Stimulated activated CD4-positive, alpha-beta T cell treated with anti-CD3 and anti-CD28 coated beads, Interleukin-2, amount 100 ng/mL, for 4 hours (primary cell): Measurements from ENCODE around the gene NCKIPSD.
"Not testable (repeated sequence)": the region's sequence is repeated elsewhere in the genome, so short reads cannot be mapped to it uniquely, and the experiment has no call there.

Source experiments
- DNase-seq: peaks from one replicate; pipeline ENCODE4 v3.0.0-alpha.2; 2020; ENCODE audit warnings: low read depth

NCKIPSD gene

DNA sequence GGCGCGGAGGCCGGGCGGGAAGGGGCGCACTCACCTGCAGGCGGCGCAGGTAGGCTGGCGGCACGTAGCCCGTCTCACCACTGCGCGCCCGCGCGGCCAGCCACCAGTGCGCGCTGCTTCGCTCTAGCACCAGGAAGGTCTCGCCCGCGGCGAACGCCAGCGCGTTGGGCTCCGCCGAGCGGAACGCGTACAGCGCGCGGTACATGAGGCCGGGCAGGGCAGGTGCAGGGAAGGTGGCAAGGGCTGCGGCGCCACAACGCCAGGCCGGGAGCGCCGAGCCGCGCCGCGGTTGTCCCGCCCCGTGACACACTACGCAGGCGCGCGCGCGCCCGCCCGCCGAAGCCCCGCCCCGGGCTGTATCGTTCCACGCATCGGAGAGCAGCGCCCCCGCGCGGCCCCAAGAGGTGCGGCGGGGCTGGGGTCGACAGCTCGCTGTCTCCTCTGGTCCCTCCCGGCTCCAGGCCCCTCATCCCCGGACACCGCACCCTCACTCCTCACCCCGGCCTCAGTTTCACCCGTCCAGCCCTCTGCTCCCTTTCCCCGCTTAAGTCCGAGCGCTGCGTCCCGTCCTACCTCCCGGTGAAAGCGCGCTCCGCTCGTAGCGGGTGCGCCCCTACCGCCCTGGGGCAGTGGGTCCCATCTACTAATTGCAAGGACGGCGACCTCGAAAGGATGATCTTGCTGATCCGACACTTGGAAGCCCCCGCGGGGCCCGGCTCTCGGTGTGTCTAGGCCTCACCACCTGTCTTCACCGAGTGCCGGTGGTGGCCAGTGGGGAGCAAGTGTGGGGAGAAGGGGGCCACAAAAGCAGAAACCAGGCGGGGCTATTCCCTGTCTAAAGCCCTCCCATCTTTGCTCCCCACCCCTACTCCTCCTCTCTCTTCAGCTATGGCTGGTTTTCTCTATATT is at the start of gene NCKIPSD:
NCKIPSD (minus strand) TSS at position 313 of the 909 bp plus-strand sequence; CDS start at position 205, 108 bp downstream.
- peak; percentile 86 for DNase-seq

- DNase-seq = not testable (repeated sequence)
Observed at GRCh38 chr3:48735075-48735767, 49.5 kb upstream of the NCKIPSD start.

DNA sequence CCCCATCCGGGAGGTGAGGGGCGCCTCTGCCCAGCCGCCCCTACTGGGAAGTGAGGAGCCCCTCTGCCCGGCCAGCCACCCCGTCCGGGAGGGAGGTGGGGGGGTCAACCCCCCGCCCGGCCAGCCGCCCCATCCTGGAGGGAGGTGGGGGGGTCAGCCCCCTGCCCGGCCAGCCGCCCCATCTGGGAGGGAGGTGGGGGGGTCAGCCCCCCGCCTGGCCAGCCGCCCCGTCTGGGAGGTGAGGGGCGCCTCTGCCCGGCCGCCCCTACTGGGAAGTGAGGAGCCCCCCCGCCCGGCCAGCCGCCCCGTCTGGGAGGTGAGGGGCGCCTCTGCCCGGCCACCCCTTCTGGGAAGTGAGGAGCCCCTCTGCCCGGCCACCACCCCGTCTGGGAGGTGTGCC is 48.8 kb upstream of the NCKIPSD start:
- not testable (repeated sequence) for DNase-seq

GRCh38 chr3:48733752-48734518 is 48.2 kb upstream of the NCKIPSD start:
- DNase-seq = not testable (repeated sequence)

GRCh38 chr3:48727511-48727910 is 41.8 kb upstream of the NCKIPSD start:
- no peak for DNase-seq

DNA sequence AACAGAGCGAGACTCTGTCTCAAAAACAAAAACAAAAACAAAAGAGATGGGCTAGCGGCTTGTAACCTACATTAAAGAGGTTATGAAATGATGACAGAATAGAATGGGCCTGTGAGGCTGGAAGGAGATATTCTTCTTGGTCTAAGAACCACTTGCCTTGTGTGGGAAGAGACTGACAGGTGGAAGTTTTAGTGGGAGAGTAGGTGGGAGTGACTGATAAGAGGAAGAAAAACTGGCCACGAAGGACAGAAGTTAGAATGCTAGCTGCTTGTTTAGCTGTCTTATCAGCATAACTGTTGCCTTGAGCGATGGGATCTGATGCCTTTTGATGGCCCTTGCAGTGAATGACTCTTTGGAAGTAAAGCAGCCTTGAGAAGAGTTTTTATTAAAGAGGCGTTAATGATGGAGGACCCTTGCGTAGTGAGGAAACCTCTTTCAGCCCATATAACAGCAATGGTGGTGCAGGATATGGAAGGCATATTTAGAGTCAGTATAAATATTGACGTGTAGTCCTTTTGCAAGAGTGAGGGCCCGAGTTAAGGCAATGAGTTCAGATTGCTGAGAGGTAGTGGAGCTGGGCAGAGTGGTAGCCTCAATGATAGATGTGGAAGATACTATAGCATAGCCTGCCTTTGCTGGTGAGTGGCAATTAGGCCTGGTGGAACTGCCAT is 39.6 kb upstream of the NCKIPSD start:
- DNase-seq = not testable (repeated sequence)

- DNase-seq = no peak
Observed at GRCh38 chr3:48723725-48724124, 38.0 kb upstream of the NCKIPSD start.

DNA sequence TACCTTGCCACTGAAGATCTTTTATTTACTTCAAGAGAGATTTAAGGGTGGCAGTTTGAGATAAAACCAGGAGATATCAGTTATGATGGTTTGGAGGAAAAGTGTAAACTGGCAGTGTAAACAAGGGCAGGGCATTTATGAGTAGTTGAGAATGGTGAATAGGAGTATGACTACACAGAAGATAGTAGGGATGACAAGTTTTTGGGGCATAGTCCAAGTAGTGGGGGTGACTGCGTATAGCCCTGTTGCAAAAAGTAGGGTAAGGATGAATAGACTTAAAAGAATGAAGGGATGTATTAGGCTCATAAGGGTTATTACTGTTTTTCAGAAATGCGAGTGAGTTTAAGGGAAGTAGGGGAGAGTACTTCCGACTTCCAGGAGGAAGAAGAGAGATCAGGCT is 37.6 kb upstream of the NCKIPSD start:
- not testable (repeated sequence) for DNase-seq

GRCh38 chr3:48716982-48717746 is 31.4 kb upstream of the NCKIPSD start, which contains the start of gene IP6K2:
IP6K2 (minus strand) TSS chr3:48717221; CDS start chr3:48695291, 21,930 bp downstream.
- peak; percentile 97 for DNase-seq

GRCh38 chr3:48716508-48716981 is 30.8 kb upstream of the NCKIPSD start:
- DNase-seq = no peak

DNA sequence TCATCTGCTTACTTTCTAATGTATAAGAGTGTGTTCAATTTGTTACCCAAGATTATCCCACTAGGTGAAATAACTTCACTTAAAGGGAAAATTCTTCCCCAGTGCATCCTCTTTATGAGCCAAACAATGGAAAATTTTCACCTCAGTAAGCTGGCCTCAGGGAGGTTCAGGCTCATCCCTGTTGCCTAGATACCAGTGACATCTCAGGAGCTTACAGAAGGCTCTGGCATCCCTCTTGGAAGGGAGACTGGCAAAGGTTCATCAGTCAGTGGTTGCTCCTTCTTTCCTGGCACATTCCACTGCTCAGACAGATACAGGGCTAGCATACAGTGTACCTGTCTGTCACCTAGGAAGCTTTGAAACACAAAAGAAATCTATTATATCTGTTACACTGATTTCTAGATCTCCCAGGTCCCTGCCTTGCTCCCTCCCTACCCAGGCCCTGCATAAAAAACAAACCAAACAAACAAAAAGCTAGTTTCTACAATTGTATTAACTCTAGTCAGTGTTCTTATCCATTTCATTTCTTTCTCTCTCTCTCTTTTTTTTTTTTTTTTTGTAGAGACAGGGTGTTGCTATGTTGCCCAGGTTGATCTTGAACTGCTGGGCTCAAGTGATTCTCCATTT is 29.6 kb upstream of the NCKIPSD start:
- no peak for DNase-seq

GRCh38 chr3:48711727-48712126 is 26.0 kb upstream of the NCKIPSD start:
- DNase-seq = no peak

DNA sequence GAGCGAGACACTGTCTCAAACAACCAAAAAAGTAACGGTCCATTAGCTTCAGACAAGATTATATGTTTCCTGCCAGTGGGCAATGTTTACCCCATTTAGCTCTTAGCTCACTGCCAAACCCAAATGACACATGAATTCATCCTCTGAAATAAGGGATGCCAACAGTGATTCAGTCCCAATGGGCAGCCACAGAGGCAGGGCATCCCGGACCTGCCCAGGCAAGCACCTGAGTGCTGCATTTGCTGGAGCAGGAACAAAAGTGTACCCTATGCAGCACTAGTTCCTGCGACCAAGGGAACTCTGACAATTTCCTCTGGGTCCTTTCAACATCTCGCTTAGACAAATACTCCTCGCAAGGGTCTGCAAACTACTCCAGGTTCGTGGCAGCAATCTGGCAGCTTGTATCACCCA is 23.3 kb upstream of the NCKIPSD start:
- DNase-seq = no peak

DNA sequence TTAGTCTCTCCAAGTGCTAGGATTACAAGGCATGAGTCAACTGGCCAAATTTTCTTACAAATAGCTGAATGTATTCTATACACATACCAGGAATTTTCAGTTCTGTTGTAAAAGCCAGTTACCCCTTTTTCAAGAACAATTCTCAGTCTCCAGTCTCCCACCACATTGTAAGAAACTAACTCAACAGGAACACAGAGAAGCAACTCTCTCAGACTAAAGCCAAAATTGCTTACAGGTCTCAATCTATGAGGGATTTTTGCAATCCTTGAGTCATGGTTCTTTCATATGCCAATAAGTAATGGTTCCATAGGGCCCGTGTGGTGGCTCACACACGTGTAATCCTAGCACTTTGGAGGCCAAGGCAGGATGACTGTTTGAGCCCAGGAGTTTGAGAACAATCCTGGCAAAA is 22.8 kb upstream of the NCKIPSD start:
- DNase-seq = no peak

- DNase-seq = no peak
Observed at GRCh38 chr3:48707157-48707556, 21.4 kb upstream of the NCKIPSD start.

- DNase-seq = no peak
Observed at GRCh38 chr3:48702320-48702920, 16.7 kb upstream of the NCKIPSD start.

GRCh38 chr3:48700731-48701405 is 15.2 kb upstream of the NCKIPSD start:
- no peak for DNase-seq

GRCh38 chr3:48698891-48699290 is 13.2 kb upstream of the NCKIPSD start:
- no peak for DNase-seq

- no peak for DNase-seq
Observed at GRCh38 chr3:48697952-48698351, 12.2 kb upstream of the NCKIPSD start.
